ENCODE results near the gene ABHD12B.

- TF ChIP-seq, protein P1, sequence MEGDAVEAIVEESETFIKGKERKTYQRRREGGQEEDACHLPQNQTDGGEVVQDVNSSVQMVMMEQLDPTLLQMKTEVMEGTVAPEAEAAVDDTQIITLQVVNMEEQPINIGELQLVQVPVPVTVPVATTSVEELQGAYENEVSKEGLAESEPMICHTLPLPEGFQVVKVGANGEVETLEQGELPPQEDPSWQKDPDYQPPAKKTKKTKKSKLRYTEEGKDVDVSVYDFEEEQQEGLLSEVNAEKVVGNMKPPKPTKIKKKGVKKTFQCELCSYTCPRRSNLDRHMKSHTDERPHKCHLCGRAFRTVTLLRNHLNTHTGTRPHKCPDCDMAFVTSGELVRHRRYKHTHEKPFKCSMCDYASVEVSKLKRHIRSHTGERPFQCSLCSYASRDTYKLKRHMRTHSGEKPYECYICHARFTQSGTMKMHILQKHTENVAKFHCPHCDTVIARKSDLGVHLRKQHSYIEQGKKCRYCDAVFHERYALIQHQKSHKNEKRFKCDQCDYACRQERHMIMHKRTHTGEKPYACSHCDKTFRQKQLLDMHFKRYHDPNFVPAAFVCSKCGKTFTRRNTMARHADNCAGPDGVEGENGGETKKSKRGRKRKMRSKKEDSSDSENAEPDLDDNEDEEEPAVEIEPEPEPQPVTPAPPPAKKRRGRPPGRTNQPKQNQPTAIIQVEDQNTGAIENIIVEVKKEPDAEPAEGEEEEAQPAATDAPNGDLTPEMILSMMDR (IDR thresholded peaks at IDR 0.05), result no peak
- TF ChIP-seq POLR2A (IDR thresholded peaks at IDR 0.05), result no peak
Observed at GRCh38 chr14:50832935-50833630, 38.8 kb upstream of the ABHD12B start.
